G401 (cell line): ENCODE measurements around the gene KIF13A. TPM values are rescaled to one million over a fixed set of nuclear protein-coding genes. Genes with fewer than 3 reads are reported as not detected.
"Not testable (repeated sequence)": the region's sequence is repeated elsewhere in the genome, so short reads cannot be mapped to it uniquely, and the experiment has no call there.

Experiments used
- DNase-seq: peaks from one replicate; pipeline ENCODE4 v3.0.0-alpha.2; 2015; ENCODE audit warnings: low spot score
- in situ Hi-C: cut with HindIII; loops from 2 replicates; pipeline ENCODE4 v1.10.0; 2016; ENCODE audit warnings: low sequenced_read_pairs, mixed read lengths
- total RNA-seq: library from RNA; depleted of rRNA; stranded (reverse); fragments of >200 nt; shearing (Covaris generic); gene quantifications from 2 replicates; pipeline ENCODE4 v1.2.3, GENCODE V29; 2014

The KIF13A gene
- total RNA-seq, 1 experiment from 2014 or later = 18.3 TPM

- DNase-seq = no peak
- in situ Hi-C loops = no loop called here
Observed at GRCh38 chr6:17768388-17768787, 219.0 kb downstream of the KIF13A start.

- DNase-seq = no peak
- in situ Hi-C loops = no loop called here
Observed at GRCh38 chr6:17762651-17763050, 224.8 kb downstream of the KIF13A start.

GRCh38 chr6:17758119-17758518 is 229.3 kb downstream of the KIF13A start:
- no peak for DNase-seq
- in situ Hi-C loops = no loop called here

- in situ Hi-C loops = no loop called here
- no peak for DNase-seq
Observed at GRCh38 chr6:17754254-17754653, 233.2 kb downstream of the KIF13A start.

- DNase-seq, in situ Hi-C loops: not testable (repeated sequence)
Observed at GRCh38 chr6:17745324-17745723, 242.1 kb downstream of the KIF13A start.

GRCh38 chr6:17744757-17745308 is 242.6 kb downstream of the KIF13A start:
- DNase-seq, in situ Hi-C loops: not testable (repeated sequence)

GRCh38 chr6:17744019-17744756 is 243.2 kb downstream of the KIF13A start:
- in situ Hi-C loops = no loop called here
- no peak for DNase-seq

- DNase-seq = no peak
- in situ Hi-C loops = no loop called here
Observed at GRCh38 chr6:17741507-17741906, 245.9 kb downstream of the KIF13A start.

GRCh38 chr6:17740559-17741220 is 246.7 kb downstream of the KIF13A start:
- in situ Hi-C loops = no loop called here
- no peak for DNase-seq

- DNase-seq = no peak
- in situ Hi-C loops = no loop called here
Observed at GRCh38 chr6:17737704-17738252, 249.7 kb downstream of the KIF13A start.

- in situ Hi-C loops, DNase-seq: not testable (repeated sequence)
Observed at GRCh38 chr6:17735311-17735710, 252.1 kb downstream of the KIF13A start.

GRCh38 chr6:17730078-17730704 is 257.2 kb downstream of the KIF13A start:
- in situ Hi-C loops = no loop called here
- no peak for DNase-seq

GRCh38 chr6:17729223-17730077 is 258.0 kb downstream of the KIF13A start:
- in situ Hi-C loops = no loop called here
- no peak for DNase-seq

GRCh38 chr6:17728551-17729222 is 258.7 kb downstream of the KIF13A start:
- in situ Hi-C loops = no loop called here
- DNase-seq = no peak

GRCh38 chr6:17725083-17725482 is 262.4 kb downstream of the KIF13A start:
- in situ Hi-C loops = no loop called here
- no peak for DNase-seq

- DNase-seq = no peak
- in situ Hi-C loops = no loop called here
Observed at GRCh38 chr6:17724341-17724740, 263.1 kb downstream of the KIF13A start.

- no peak for DNase-seq
- in situ Hi-C loops = no loop called here
Observed at GRCh38 chr6:17721671-17722070, 265.8 kb downstream of the KIF13A start.

- in situ Hi-C loops = no loop called here
Observed at GRCh38 chr6:17719323-17720041, 268.0 kb downstream of the KIF13A start.

More at GRCh38 chr6:17719323-17720041, 268.0 kb downstream of the KIF13A start:
- no peak for DNase-seq
